Smooth muscle cell of the brain vasculature (primary cell): ENCODE results near the gene IL18R1.
A peak's percentile ranks its signal among the peaks of the same experiment; 100 is the strongest.
"Not testable (repeated sequence)": the region's sequence is repeated elsewhere in the genome, so short reads cannot be mapped to it uniquely, and the experiment has no call there.

Source experiments
- DNase-seq: peaks from one replicate; pipeline ENCODE4 v3.0.0-alpha.2; 2012; ENCODE audit warnings: low read depth, low spot score

IL18R1 gene

GRCh38 chr2:102355526-102356380 is at the start of gene IL18R1:
TSS of gene IL18R1 (plus strand) at chr2:102355796. CDS start at chr2:102362661, 6,865 bp downstream.
- DNase-seq = peak; percentile 32

GRCh38 chr2:102306125-102306524 is 49.5 kb upstream of the IL18R1 start:
- no peak for DNase-seq

GRCh38 chr2:102310964-102311640 is 44.5 kb upstream of the IL18R1 start, which contains the start of gene IL1RL1:
TSS of gene IL1RL1 (plus strand) at chr2:102311563. CDS start at chr2:102338265, 26,702 bp downstream.
- no peak for DNase-seq

- DNase-seq = no peak
Observed at GRCh38 chr2:102313025-102313424, 42.6 kb upstream of the IL18R1 start.

GRCh38 chr2:102313471-102313870 is 42.1 kb upstream of the IL18R1 start:
- DNase-seq = no peak

- no peak for DNase-seq
Observed at GRCh38 chr2:102313950-102314349, 41.6 kb upstream of the IL18R1 start.

GRCh38 chr2:102315921-102316320 is 39.7 kb upstream of the IL18R1 start:
- no peak for DNase-seq

GRCh38 chr2:102317715-102318114 is 37.9 kb upstream of the IL18R1 start:
- no peak for DNase-seq

- no peak for DNase-seq
Observed at GRCh38 chr2:102318437-102318836, 37.2 kb upstream of the IL18R1 start.

GRCh38 chr2:102321941-102322719 is 33.5 kb upstream of the IL18R1 start:
- no peak for DNase-seq

GRCh38 chr2:102324914-102325313 is 30.7 kb upstream of the IL18R1 start:
- not testable (repeated sequence) for DNase-seq

GRCh38 chr2:102331311-102331980 is 24.1 kb upstream of the IL18R1 start:
- DNase-seq = no peak

- no peak for DNase-seq
Observed at GRCh38 chr2:102334486-102334885, 21.1 kb upstream of the IL18R1 start.

GRCh38 chr2:102335871-102336366 is 19.7 kb upstream of the IL18R1 start:
- DNase-seq = no peak

GRCh38 chr2:102336502-102336945 is 19.1 kb upstream of the IL18R1 start:
- DNase-seq = no peak

GRCh38 chr2:102337012-102337411 is 18.6 kb upstream of the IL18R1 start:
- DNase-seq = no peak

GRCh38 chr2:102337481-102338386 is 17.9 kb upstream of the IL18R1 start:
- DNase-seq = no peak

- no peak for DNase-seq
Observed at GRCh38 chr2:102340778-102341177, 14.8 kb upstream of the IL18R1 start.

GRCh38 chr2:102342888-102343287 is 12.7 kb upstream of the IL18R1 start:
- DNase-seq = no peak

- no peak for DNase-seq
Observed at GRCh38 chr2:102344397-102344796, 11.2 kb upstream of the IL18R1 start.
